ENCODE data around the gene SORCS2. TPM values are rescaled to one million over a fixed set of nuclear protein-coding genes. Genes with fewer than 3 reads are reported as not detected.

SORCS2 gene
- total and polyA plus RNA-seq, 2 of the 13 experiments (the other 11 are each of a cell fraction or from before 2014, with no cell fraction given) = 0.82 to 1.0 TPM

- TF ChIP-seq ZMAT3 (CRISPR knock-in tag; conservative IDR thresholded peaks at IDR 0.05) (no peak), ZMAT5 (CRISPR knock-in tag; IDR thresholded peaks at IDR 0.05; ENCODE audit: borderline replicate concordance, low read depth) (no peak), EZH2 (conservative IDR thresholded peaks at IDR 0.05; ENCODE audit: low read depth, low read length) (no peak), ATM (IDR thresholded peaks at IDR 0.05; ENCODE audit: borderline replicate concordance) (no peak), KMT2B (CRISPR knock-in tag; IDR thresholded peaks at IDR 0.05) (no peak), PRMT3 (CRISPR knock-in tag; IDR thresholded peaks at IDR 0.05; ENCODE audit: borderline replicate concordance, low read depth) (no peak), KDM4B (CRISPR knock-in tag; IDR thresholded peaks at IDR 0.05) (no peak), KLF6 (CRISPR knock-in tag; IDR thresholded peaks at IDR 0.05) (no peak)
These were observed 238.1 kb downstream of the SORCS2 start (continued) for GRCh38 chr4:7430368-7430964.

GRCh38 chr4:7430965-7431695, 238.8 kb downstream of the SORCS2 start:
- Histone ChIP-seq H3K79me2 (ENCODE audit: insufficient read depth, low read length) (no peaks in the 10 kb centered on the region), H3K4me1 (ENCODE audit: insufficient read depth, low read length) (peaks cover 19% of the 10 kb centered on the region), H4K20me1 (ENCODE audit: insufficient read depth, low read length) (no peaks in the 10 kb centered on the region), H3K9ac (ENCODE audit: insufficient read depth, low read depth, low read length) (no peak overlapping the region), H3K27me3 (ENCODE audit: control insufficient read depth in 1 of 2, insufficient read depth in 2 of 2, low read length in 2 of 2) (peaks cover 9 to 52% of the 10 kb centered on the region in 2 experiments; a peak in 4 of 5 replicates), H3K27ac (ENCODE audit: extremely low read length, insufficient read depth, low read length) (no peak overlapping the region), H3K36me3 (replicated peaks in 1 of 2; ENCODE audit: control insufficient read depth in 1 of 2, insufficient read depth in 2 of 2, low read length in 2 of 2) (no peaks in the 10 kb centered on the region), H3K4me3 (replicated peaks in 1 of 3; ENCODE audit: insufficient read depth in 1 of 3, low read depth in 2 of 3, low read length in 3 of 3) (no peak overlapping the region), H3K4me2 (ENCODE audit: low read depth, low read length) (no peak overlapping the region), H2AFZ (ENCODE audit: low read length) (no peak overlapping the region), H3K9me3 (ENCODE audit: low read length) (no peaks in the 10 kb centered on the region)
- no TSS peak for BruUV-seq (replicated peaks)
- CTCF ChIA-PET (ENCODE audit: low intra/inter-chr PET ratio, low total read pairs) = no interaction called here
- ATAC-seq (no peak), FAIRE-seq (no peak), DNase-seq (ENCODE audit: low spot score) (no peak)
- POLR2A ChIA-PET = no interaction called here
- in situ Hi-C loops (cut with HindIII; ENCODE audit: extremely low pct_ligation_motif_present, low pct_unique_long_range_greater_than_20kb) (no loop called here), intact Hi-C loops (cut with micrococcal nuclease; ENCODE audit: unreplicated experiment) (no loop called here)
- WGBS (ENCODE audit: low lambda C conversion rate) = 21% methylated on average over 4 of the region's 17 CpGs
- TF ChIP-seq ZNF776 (CRISPR knock-in tag; IDR thresholded peaks at IDR 0.05) (no peak), E2F5 (CRISPR knock-in tag; conservative IDR thresholded peaks at IDR 0.05) (no peak), LCORL (IDR thresholded peaks at IDR 0.05) (no peak), LCORL (CRISPR knock-in tag; IDR thresholded peaks at IDR 0.05) (no peak), ZNF597 (CRISPR knock-in tag; IDR thresholded peaks at IDR 0.05) (no peak), TCF7 (IDR thresholded peaks at IDR 0.05; ENCODE audit: low read depth) (no peak), ZFYVE20 (CRISPR knock-in tag; IDR thresholded peaks at IDR 0.05; ENCODE audit: borderline replicate concordance, low read depth) (no peak), IKZF5 (CRISPR knock-in tag; IDR thresholded peaks at IDR 0.05) (no peak), ZNF879 (CRISPR knock-in tag; IDR thresholded peaks at IDR 0.05) (no peak), SP2 (CRISPR knock-in tag; IDR thresholded peaks at IDR 0.05) (no peak), HOXA7 (CRISPR knock-in tag; IDR thresholded peaks at IDR 0.05) (no peak)
